HEK293 (cell line): ENCODE data around the gene ABCA2.

Source experiments
- GLIS2 ChIP-seq: fragments of 450-650 bp; formaldehyde crosslinking; IDR thresholded peaks from 2 replicates; pipeline ENCODE4 v1.5.1; 2016; ENCODE audit warnings: missing biosample characterization, missing genetic modification characterization
- IKZF3 ChIP-seq: fragments of 450-650 bp; IDR thresholded peaks from 2 replicates; pipeline ENCODE4 v1.5.0; 2018; ENCODE audit warnings: missing biosample characterization, mild to moderate bottlenecking, missing genetic modification characterization, moderate library complexity
- KLF1 ChIP-seq: fragments of 450-650 bp; formaldehyde crosslinking; IDR thresholded peaks from 2 replicates; pipeline ENCODE4 v1.5.1; 2016; ENCODE audit warnings: missing biosample characterization, missing genetic modification characterization
- KLF10 ChIP-seq: fragments of 450-650 bp; IDR thresholded peaks from 2 replicates; pipeline ENCODE4 v1.5.1; 2018; ENCODE audit warnings: missing biosample characterization, mild to moderate bottlenecking, missing genetic modification characterization
- OVOL3 ChIP-seq: fragments of 450-650 bp; formaldehyde crosslinking; IDR thresholded peaks from 2 replicates; pipeline ENCODE4 v1.5.1; 2016; ENCODE audit warnings: missing biosample characterization, missing genetic modification characterization
- SETDB1 ChIP-seq: IDR thresholded peaks from one replicate; pipeline ENCODE4 v1.6.1; 2017; ENCODE audit warnings: mild to moderate bottlenecking, low read length, moderate library complexity, mixed read lengths; ENCODE audit not compliant: insufficient read length
- SP7 ChIP-seq: fragments of 450-650 bp; formaldehyde crosslinking; IDR thresholded peaks from 2 replicates; pipeline ENCODE4 v1.5.1; 2016; ENCODE audit warnings: missing biosample characterization, missing genetic modification characterization
- WT1 ChIP-seq: fragments of 450-650 bp; formaldehyde crosslinking; IDR thresholded peaks from 2 replicates; pipeline ENCODE4 v1.5.1; 2016; ENCODE audit warnings: missing biosample characterization, missing genetic modification characterization
- ZBTB11 ChIP-seq: fragments of 450-650 bp; formaldehyde crosslinking; conservative IDR thresholded peaks from 2 replicates; pipeline ENCODE4 v1.5.1; 2016; ENCODE audit warnings: low read depth, missing biosample characterization, missing genetic modification characterization
- ZBTB21 ChIP-seq: fragments of 450-650 bp; formaldehyde crosslinking; IDR thresholded peaks from 2 replicates; pipeline ENCODE4 v1.5.1; 2017; ENCODE audit warnings: missing biosample characterization, missing genetic modification characterization
- ZBTB49 ChIP-seq: fragments of 450-650 bp; formaldehyde crosslinking; IDR thresholded peaks from 2 replicates; pipeline ENCODE4 v1.5.1; 2016; ENCODE audit warnings: missing biosample characterization, missing genetic modification characterization, low read depth
- ZBTB6 ChIP-seq: fragments of 450-650 bp; formaldehyde crosslinking; IDR thresholded peaks from 2 replicates; pipeline ENCODE4 v1.5.1; 2017; ENCODE audit warnings: missing biosample characterization, missing genetic modification characterization
- ZEB2 ChIP-seq: fragments of 450-650 bp; formaldehyde crosslinking; IDR thresholded peaks from 2 replicates; pipeline ENCODE4 v1.5.1; 2016; ENCODE audit warnings: missing biosample characterization, missing genetic modification characterization
- ZFP41 ChIP-seq: fragments of 450-650 bp; formaldehyde crosslinking; IDR thresholded peaks from 2 replicates; pipeline ENCODE4 v1.5.1; 2016; ENCODE audit warnings: missing biosample characterization, missing genetic modification characterization, borderline replicate concordance
- ZNF10 ChIP-seq: fragments of 450-650 bp; formaldehyde crosslinking; IDR thresholded peaks from 2 replicates; pipeline ENCODE4 v1.5.1; 2017; ENCODE audit warnings: missing biosample characterization, missing genetic modification characterization
- ZNF174 ChIP-seq: fragments of 450-650 bp; formaldehyde crosslinking; IDR thresholded peaks from 2 replicates; pipeline ENCODE4 v1.5.0; 2017; ENCODE audit warnings: missing biosample characterization, mild to moderate bottlenecking, missing genetic modification characterization
- ZNF2 ChIP-seq: fragments of 450-650 bp; formaldehyde crosslinking; IDR thresholded peaks from 2 replicates; pipeline ENCODE4 v1.5.1; 2016; ENCODE audit warnings: missing biosample characterization, missing genetic modification characterization
- ZNF24 ChIP-seq: fragments of 450-650 bp; formaldehyde crosslinking; IDR thresholded peaks from 2 replicates; pipeline ENCODE4 v1.5.1; 2016; ENCODE audit warnings: missing biosample characterization, missing genetic modification characterization
- ZNF423 ChIP-seq: fragments of 450-650 bp; formaldehyde crosslinking; IDR thresholded peaks from 2 replicates; pipeline ENCODE4 v1.5.1; 2016; ENCODE audit warnings: missing biosample characterization, missing genetic modification characterization
- ZNF518A ChIP-seq: fragments of 450-650 bp; formaldehyde crosslinking; conservative IDR thresholded peaks from 2 replicates; pipeline ENCODE4 v1.5.1; 2016; ENCODE audit warnings: low read depth, missing biosample characterization, missing genetic modification characterization
- ZNF596 ChIP-seq: fragments of 450-650 bp; IDR thresholded peaks from 2 replicates; pipeline ENCODE4 v1.5.0; 2018; ENCODE audit warnings: missing biosample characterization, mild to moderate bottlenecking, missing genetic modification characterization, moderate library complexity
- ZNF600 ChIP-seq: fragments of 450-650 bp; formaldehyde crosslinking; IDR thresholded peaks from 2 replicates; pipeline ENCODE4 v1.5.1; 2016; ENCODE audit warnings: missing biosample characterization, missing genetic modification characterization
- ZNF639 ChIP-seq: fragments of 450-650 bp; formaldehyde crosslinking; IDR thresholded peaks from 2 replicates; pipeline ENCODE4 v1.5.1; 2016; ENCODE audit warnings: missing biosample characterization, missing genetic modification characterization
- ZNF645 ChIP-seq: fragments of 450-650 bp; formaldehyde crosslinking; IDR thresholded peaks from 2 replicates; pipeline ENCODE4; 2016; ENCODE audit warnings: missing biosample characterization, missing genetic modification characterization
- ZNF76 ChIP-seq: fragments of 450-650 bp; formaldehyde crosslinking; IDR thresholded peaks from 2 replicates; pipeline ENCODE4; 2016; ENCODE audit warnings: low read depth, missing biosample characterization, missing genetic modification characterization, borderline replicate concordance

ABCA2 gene

GRCh38 chr9:137070201-137070905 lies 42.3 kb upstream of the ABCA2 start, which contains the start of gene SAPCD2 (continued):
- peak; percentile 64; the same call in 1 of the 2 replicates for TF ChIP-seq ZNF24 (tag by site-specific recombination)
- TF ChIP-seq WT1, result 0 out of 2 replicates have a peak, but pooled peaks have one; percentile 11
- TF ChIP-seq ZNF10 (tag by site-specific recombination), result no peak
- TF ChIP-seq ZNF645 (tag by site-specific recombination), result no peak
- TF ChIP-seq ZBTB11 (tag by site-specific recombination), result peak; percentile 75
- TF ChIP-seq ZNF639 (tag by site-specific recombination), result no peak
- 0 out of 2 replicates have a peak, but pooled peaks have one; percentile 3 for TF ChIP-seq ZBTB6 (tag by site-specific recombination)
- TF ChIP-seq ZBTB21 (tag by site-specific recombination), result no peak
- no peak for TF ChIP-seq ZNF2 (tag by site-specific recombination)
- TF ChIP-seq SETDB1, result no peak
- TF ChIP-seq ZNF518A (tag by site-specific recombination), result 0 out of 2 replicates have a peak, but pooled peaks have one; percentile 16
- no peak for TF ChIP-seq IKZF3 (tag by site-specific recombination)
- TF ChIP-seq ZBTB49 (tag by site-specific recombination), result no peak
- peak; percentile 50; the same call in 1 of the 2 replicates for TF ChIP-seq KLF10 (tag by site-specific recombination)
- TF ChIP-seq SP7 (tag by site-specific recombination), result peak; percentile 25; the same call in 1 of the 2 replicates
- TF ChIP-seq ZNF600 (tag by site-specific recombination), result peak; percentile 43; the same call in 1 of the 2 replicates
- TF ChIP-seq OVOL3, result no peak
- TF ChIP-seq ZNF76 (tag by site-specific recombination), result peak; percentile 42
- TF ChIP-seq ZNF596, result peak; percentile 23; the same call in 1 of the 2 replicates
- no peak for TF ChIP-seq ZNF174 (tag by site-specific recombination)
- TF ChIP-seq GLIS2 (tag by site-specific recombination), result peak; percentile 98
- TF ChIP-seq ZNF423, result no peak
- peak; percentile 95 for TF ChIP-seq ZEB2 (tag by site-specific recombination)
- no peak for TF ChIP-seq ZFP41 (tag by site-specific recombination)
- peak; percentile 90 for TF ChIP-seq KLF1 (tag by site-specific recombination)
